Immature natural killer cell (primary cell): Measurements from ENCODE around the gene UBE3C. TPM values are rescaled to one million over a fixed set of nuclear protein-coding genes. Genes with fewer than 3 reads are reported as not detected.
A peak's percentile ranks its signal among the peaks of the same experiment; 100 is the strongest.
"Not testable (repeated sequence)": the region's sequence is repeated elsewhere in the genome, so short reads cannot be mapped to it uniquely, and the experiment has no call there.

Experiments used
- DNase-seq, 3 donors: peaks; one replicate each; pipeline ENCODE4 v3.0.0; 2022; ENCODE audit warnings: mixed read lengths in 1 of 3
- H3K27ac Mint-ChIP-seq, 6 donors: one replicate each; pipeline ENCODE4 v1.8.0; 2020; ENCODE audit warnings: mixed read lengths in 6 of 6, mild to moderate bottlenecking in 5 of 6, inconsistent platforms in 4 of 6, moderate library complexity in 3 of 6
- H3K27me3 Mint-ChIP-seq, 3 donors: one replicate each; pipeline ENCODE4 v1.8.0; 2020 to 2021; ENCODE audit warnings: low read depth in 3 of 3, mild to moderate bottlenecking in 3 of 3, mixed read lengths in 3 of 3, moderate library complexity in 3 of 3, inconsistent platforms in 1 of 3
- H3K36me3 Mint-ChIP-seq, 3 donors: one replicate each; pipeline ENCODE4 v1.8.0; 2020; ENCODE audit warnings: mixed read lengths in 3 of 3, inconsistent platforms in 2 of 3, mild to moderate bottlenecking in 2 of 3
- H3K4me1 Mint-ChIP-seq, 2 donors: one replicate each; pipeline ENCODE4 v1.8.0; 2020; ENCODE audit warnings: inconsistent platforms in 2 of 2, mild to moderate bottlenecking in 2 of 2, mixed read lengths in 2 of 2, moderate library complexity in 1 of 2
- H3K4me3 Mint-ChIP-seq, 5 donors: one replicate each; pipeline ENCODE4 v1.8.0; 2020; ENCODE audit warnings: mild to moderate bottlenecking in 5 of 5, mixed read lengths in 5 of 5, inconsistent platforms in 3 of 5, moderate library complexity in 3 of 5
- H3K9me3 Mint-ChIP-seq, 6 donors: one replicate each; pipeline ENCODE4 v1.8.0; 2020; ENCODE audit warnings: mild to moderate bottlenecking in 6 of 6, mixed read lengths in 6 of 6, inconsistent platforms in 4 of 6, moderate library complexity in 3 of 6
- polyA plus RNA-seq, 3 donors: library from polyadenylated mRNA; unstranded; fragments of 300-500 nt; fragmentation: Illumina TruSeq; gene quantifications; one replicate each; pipeline ENCODE4 v1.2.3, GENCODE V29; 2021

The UBE3C gene
- polyA plus RNA-seq, 3 donors from 2014 or later, result 17.3 to 25.6 (median 17.4) TPM

DNA sequence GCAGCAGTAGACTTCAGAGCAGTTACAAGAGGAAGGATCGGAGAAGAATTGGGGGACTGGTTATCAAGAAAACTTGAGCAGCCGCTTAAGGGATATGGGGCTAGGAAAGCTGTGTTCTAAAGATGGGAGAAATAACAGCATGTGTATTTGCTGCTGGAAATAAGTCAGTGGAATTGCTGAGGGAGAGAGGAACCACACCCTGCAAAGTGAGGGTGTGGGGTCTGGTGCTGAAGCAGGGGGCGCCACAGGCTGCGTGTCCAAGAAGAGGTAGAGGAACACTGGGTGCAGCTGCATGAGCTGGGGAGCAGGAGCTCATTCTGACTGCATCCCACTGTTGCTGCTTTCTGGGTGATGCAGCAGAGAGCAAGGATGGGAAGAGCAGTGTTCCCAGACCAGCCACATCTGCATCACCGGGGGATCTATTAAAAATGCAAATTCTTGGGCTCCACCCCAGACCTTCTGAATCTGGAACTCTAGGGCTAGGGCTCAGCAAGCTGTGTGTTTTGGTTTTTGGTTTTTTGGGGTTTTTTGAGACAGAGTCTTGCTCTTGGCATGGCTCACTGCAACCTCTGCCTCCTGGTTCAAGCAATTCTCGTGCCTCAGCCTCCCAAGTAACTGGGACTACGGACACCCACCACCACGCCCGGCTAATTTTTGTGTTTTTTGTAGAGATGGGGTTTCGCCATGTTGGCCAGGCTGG lies 101.0 kb downstream of the UBE3C start:
- peaks cover 15 to 28% (median 17%) of the 10 kb centered on the region in 3 donors for H3K36me3 Mint-ChIP-seq
- no peak overlapping the region for H3K4me3 Mint-ChIP-seq
- H3K27me3 Mint-ChIP-seq, result peaks cover 2 to 17% (median 8%) of the 10 kb centered on the region in 3 donors
- no peak overlapping the region for H3K27ac Mint-ChIP-seq
- no peak for DNase-seq
- no peaks in the 10 kb centered on the region for H3K9me3 Mint-ChIP-seq
- peaks cover 0 to 3% of the 10 kb centered on the region in 2 donors for H3K4me1 Mint-ChIP-seq

DNA sequence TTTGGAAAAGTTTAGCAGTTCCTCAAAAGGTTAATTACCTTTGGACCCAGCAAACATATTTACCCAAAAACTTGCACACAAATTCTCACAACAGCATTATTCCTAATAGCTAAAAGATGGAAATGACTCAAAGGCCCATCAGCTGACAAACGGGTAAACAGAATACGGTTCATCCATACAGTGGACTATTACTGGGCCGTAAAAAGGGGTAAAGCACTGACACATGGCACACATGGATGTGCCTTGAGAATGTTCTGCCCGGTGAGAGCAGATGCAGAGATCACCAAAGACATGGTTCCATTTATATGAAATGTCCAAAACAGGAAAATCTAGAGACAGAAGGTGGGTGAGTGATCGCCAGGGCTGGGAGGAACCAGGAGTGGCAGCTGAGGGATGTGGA lies 102.9 kb downstream of the UBE3C start:
- Mint-ChIP-seq H3K27ac (no peak overlapping the region), H3K9me3 (no peaks in the 10 kb centered on the region)
- no peak for DNase-seq

DNA sequence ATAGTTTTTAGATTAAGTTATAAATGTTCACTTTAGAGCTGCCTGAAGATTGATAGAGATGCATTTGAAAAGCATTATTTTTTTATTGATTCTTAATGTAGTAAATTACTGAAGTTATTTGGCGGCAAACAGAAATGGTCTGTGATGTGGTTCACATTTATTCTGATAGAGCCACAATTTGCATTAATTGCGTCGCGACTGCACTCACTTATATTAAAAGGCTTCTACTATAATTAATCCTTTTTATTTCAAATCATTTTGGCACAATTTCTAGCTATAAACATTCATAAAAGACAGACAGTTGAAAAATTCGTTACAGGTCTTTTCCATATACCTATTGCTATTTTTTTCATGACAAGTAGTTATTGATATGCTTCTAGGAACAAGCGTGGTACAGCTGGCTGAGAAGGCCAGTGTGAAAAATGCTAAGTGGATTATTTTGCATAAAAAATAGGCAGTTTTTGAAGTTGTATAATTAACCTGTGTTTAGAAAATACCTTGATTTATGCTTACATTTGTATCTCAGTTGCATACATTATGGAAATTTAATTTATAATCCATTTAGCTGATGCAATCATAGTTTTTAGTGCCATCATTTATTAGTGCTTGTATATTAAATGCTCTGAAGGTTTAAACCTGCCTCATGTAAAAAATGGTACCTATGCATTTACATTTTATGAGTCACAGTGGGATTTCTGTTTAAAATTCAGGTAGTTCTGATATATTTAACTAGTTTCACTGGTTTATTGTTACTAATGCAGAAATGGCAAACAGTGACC lies 106.0 kb downstream of the UBE3C start:
- peaks cover 0 to 2% (median 0%) of the 10 kb centered on the region in 6 donors for H3K9me3 Mint-ChIP-seq
- no peak overlapping the region for H3K27ac Mint-ChIP-seq
- peaks cover 0 to 1% of the 10 kb centered on the region in 2 donors for H3K4me1 Mint-ChIP-seq
- no peak overlapping the region for H3K4me3 Mint-ChIP-seq
- H3K36me3 Mint-ChIP-seq, result peaks cover 5 to 11% (median 5%) of the 10 kb centered on the region in 3 donors
- DNase-seq, result no peak
- peaks cover 0 to 15% (median 9%) of the 10 kb centered on the region in 3 donors for H3K27me3 Mint-ChIP-seq

More for the DNA sequence above, 102.9 kb downstream of the UBE3C start:
- Mint-ChIP-seq H3K27me3 (peaks cover 2 to 17% (median 9%) of the 10 kb centered on the region in 3 donors), H3K4me1 (peaks cover 0 to 3% of the 10 kb centered on the region in 2 donors), H3K4me3 (no peak overlapping the region), H3K36me3 (peaks cover 14 to 19% (median 15%) of the 10 kb centered on the region in 3 donors)

DNA sequence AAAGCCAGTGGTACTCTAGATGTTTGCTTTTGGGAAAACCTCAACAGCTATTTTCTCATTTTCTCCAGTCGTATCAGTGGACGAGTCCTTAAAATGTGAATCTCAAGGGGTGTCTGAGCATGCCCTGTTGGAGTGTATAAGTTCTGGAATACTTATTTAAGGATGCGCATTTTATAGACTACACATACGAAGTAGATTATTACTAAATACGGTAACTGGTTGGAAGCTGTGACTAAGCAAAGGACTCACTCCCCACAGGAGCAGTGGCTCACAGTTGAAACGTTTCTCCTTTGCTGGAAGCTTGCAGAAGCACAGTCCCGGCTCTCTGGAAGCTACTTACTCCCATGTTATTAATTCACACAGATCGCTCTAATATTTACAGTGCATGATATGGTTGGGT lies 107.3 kb downstream of the UBE3C start:
- Mint-ChIP-seq H3K27me3 (peaks cover 0 to 8% (median 5%) of the 10 kb centered on the region in 3 donors), H3K9me3 (peaks cover 0 to 2% (median 0%) of the 10 kb centered on the region in 6 donors), H3K4me3 (no peak overlapping the region), H3K4me1 (peaks cover 8 to 13% of the 10 kb centered on the region in 2 donors), H3K27ac (no peak overlapping the region), H3K36me3 (peaks cover 0 to 11% (median 3%) of the 10 kb centered on the region in 3 donors)
- DNase-seq, result no peak

DNA sequence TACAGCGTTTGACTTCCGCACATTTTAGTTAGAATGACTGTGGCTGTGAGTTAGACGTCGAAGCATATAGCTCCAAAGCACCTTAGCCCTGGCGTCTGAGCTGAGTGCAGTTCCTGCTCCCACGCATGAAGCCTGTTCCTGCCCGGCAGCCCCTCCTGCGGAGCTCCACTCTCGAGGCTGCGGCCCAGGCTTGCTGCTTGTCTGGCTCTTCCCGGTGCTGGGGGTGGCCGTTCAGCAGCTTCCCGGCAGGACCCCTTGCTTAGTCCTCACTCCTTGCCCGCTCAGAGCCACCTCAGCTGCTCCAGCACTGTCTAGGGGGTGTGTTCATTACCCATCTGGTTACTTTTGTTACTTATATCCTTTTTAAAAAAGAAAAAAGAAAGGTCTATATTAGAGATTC lies 109.9 kb downstream of the UBE3C start:
- H3K36me3 Mint-ChIP-seq, result peaks cover 0 to 9% (median 0%) of the 10 kb centered on the region in 3 donors
- no peak for DNase-seq
- no peak overlapping the region for H3K4me3 Mint-ChIP-seq
- H3K27ac Mint-ChIP-seq, result no peak overlapping the region
- H3K9me3 Mint-ChIP-seq, result peaks cover 0 to 2% (median 0%) of the 10 kb centered on the region in 6 donors
- peaks cover 0 to 3% (median 1%) of the 10 kb centered on the region in 3 donors for H3K27me3 Mint-ChIP-seq
- peaks cover 8 to 13% of the 10 kb centered on the region in 2 donors for H3K4me1 Mint-ChIP-seq

DNA sequence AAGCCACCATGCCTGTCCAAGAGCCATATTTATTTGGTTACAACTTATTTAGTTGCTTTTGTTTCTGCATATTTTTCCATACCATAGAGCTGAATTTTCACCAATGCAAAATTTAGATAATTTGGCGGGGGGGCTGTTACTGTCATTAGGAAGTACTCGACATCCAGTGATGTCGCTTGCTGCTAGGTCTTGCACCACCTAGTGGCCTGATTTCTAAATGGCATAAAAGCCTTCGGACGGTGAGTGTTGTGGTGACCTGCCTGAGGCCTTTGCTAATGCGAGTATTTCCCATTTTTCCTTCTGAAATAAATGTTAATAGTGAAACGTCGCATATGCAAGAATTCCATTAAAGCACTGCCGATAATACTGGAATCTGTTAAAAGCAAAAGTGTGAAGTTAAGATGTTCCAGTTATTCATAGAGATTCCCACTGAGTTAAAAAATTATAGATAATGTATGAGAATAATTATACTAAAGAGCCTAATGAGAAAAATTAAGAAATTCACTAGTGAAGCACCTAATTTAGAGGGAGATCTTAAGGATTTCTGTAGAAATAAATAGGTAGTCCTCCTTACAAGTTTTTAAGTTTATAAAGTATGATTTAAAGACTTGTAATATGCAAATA lies 112.0 kb downstream of the UBE3C start:
- peaks cover 4 to 20% (median 9%) of the 10 kb centered on the region in 3 donors for H3K36me3 Mint-ChIP-seq
- no peak overlapping the region for H3K4me3 Mint-ChIP-seq
- DNase-seq, result peak; percentile 20 to 46 (median 43)
- H3K27me3 Mint-ChIP-seq, result peaks cover 0 to 3% (median 1%) of the 10 kb centered on the region in 3 donors
- H3K9me3 Mint-ChIP-seq, result peaks cover 0 to 2% (median 0%) of the 10 kb centered on the region in 6 donors
- peak overlapping the region in 2 of 6 donors; percentile 35 to 37 for H3K27ac Mint-ChIP-seq
- H3K4me1 Mint-ChIP-seq, result peaks cover 8 to 13% of the 10 kb centered on the region in 2 donors

DNA sequence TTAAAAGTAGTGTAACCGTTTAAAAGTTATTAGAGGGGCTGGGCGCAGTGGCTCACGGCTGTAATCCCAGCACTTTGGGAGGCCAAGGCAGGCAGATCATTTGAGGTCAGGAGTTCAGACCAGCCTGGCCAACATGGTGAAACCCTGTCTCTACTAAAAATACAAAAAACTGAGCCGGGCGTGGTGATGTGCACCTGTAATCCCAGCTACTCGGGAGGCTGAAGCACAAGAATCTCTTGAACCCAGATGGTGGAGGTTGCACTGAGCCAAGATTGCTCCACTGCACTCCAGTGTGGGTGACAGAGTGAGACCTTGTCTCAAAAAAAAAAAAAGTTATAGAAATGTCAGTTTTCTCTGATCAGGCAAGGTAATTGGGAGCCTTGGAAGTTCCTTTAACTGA lies 113.1 kb downstream of the UBE3C start:
- H3K27ac Mint-ChIP-seq, H3K27me3 Mint-ChIP-seq, H3K4me3 Mint-ChIP-seq, DNase-seq, H3K9me3 Mint-ChIP-seq: not testable (repeated sequence)
- Mint-ChIP-seq H3K4me1 (peaks cover 8 to 13% of the 10 kb centered on the region in 2 donors), H3K36me3 (peaks cover 5 to 25% (median 12%) of the 10 kb centered on the region in 3 donors)

DNA sequence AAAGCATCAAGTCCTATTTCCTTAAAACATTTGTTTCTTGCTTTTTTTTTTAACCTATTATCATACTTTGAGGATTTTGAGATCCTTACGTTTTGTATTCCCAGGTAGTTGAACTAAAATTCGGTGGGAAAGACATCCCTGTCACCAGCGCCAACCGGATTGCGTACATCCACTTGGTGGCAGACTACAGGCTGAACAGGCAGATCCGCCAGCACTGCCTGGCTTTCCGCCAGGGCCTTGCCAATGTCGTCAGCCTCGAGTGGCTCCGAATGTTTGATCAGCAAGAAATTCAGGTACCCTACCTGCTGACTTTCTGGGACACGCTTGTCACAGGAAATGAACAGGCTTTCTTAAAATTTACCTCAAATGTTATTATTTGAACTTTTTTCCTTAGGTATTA lies 115.1 kb downstream of the UBE3C start:
- no peak overlapping the region for H3K4me3 Mint-ChIP-seq
- peak overlapping the region in 1 of 6 donors; percentile 34 for H3K27ac Mint-ChIP-seq
- H3K27me3 Mint-ChIP-seq, result peaks cover 0 to 3% (median 1%) of the 10 kb centered on the region in 3 donors
- no peak for DNase-seq
- H3K36me3 Mint-ChIP-seq, result peaks cover 14 to 28% (median 20%) of the 10 kb centered on the region in 3 donors
- H3K9me3 Mint-ChIP-seq, result no peaks in the 10 kb centered on the region
- peaks cover 8 to 13% of the 10 kb centered on the region in 2 donors for H3K4me1 Mint-ChIP-seq

DNA sequence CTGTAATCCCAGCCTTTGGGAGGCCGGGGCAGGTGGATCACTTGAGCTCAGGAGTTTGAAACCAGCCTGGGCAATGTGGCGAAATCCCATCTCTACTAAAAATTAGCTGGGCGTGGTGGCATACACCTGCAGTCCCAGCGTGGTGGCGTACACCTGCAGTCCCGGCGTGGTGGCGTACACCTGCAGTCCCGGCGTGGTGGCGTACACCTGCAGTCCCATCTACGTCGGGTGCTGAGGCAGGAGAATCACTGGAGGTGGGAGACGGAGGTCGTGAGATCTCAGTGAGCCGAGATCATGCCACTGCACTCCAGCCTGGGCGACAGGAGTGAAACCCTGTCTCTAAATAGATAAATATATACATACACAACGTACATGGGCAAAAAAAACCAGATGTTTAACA lies 116.1 kb downstream of the UBE3C start:
- peaks cover 14 to 36% (median 26%) of the 10 kb centered on the region in 3 donors for H3K36me3 Mint-ChIP-seq
- H3K4me3 Mint-ChIP-seq, H3K27me3 Mint-ChIP-seq, DNase-seq, H3K27ac Mint-ChIP-seq, H3K9me3 Mint-ChIP-seq: not testable (repeated sequence)
- peaks cover 7 to 11% of the 10 kb centered on the region in 2 donors for H3K4me1 Mint-ChIP-seq

DNA sequence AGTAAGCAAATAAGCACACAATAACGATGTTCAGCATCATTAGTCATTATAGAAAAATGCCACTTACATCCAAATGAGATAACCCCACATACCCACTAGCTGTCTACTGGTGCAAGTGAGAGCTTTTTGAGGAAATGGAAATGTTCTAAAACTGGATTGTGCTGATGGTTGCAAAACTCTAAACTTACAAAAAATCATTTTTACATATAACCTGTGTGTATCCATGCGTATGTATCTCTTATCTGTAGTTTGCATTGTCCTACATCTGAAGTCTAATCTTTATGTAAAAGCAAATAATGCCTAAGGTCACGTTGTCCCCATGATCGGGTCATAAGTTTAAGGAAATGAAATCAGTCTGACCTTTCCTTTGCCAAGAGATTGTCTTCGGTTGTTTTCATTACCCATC lies 116.5 kb downstream of the UBE3C start:
- H3K4me3 Mint-ChIP-seq, result no peak overlapping the region

DNA sequence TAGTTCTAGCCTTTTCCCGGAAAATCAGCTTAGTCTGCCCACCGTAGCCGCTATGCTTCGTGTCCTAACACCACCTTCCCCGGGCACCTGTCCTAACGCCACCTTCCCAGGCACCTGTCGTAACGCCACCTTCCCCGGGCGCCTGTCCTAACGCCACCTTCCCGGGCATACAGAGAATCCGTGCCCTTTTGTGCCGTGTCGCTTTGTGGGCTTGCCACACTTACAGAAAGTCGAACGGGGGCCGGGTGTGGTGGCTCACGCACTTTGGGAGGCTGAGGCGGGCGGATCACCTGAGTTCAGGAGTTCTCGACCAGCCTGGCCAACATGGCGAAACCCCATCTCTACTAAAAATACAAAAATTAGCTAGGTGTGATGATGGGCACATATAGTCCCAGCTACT lies 124.4 kb downstream of the UBE3C start:
- no peaks in the 10 kb centered on the region for H3K4me1 Mint-ChIP-seq
- no peak for DNase-seq
- H3K27me3 Mint-ChIP-seq, result peaks cover 0 to 6% (median 0%) of the 10 kb centered on the region in 3 donors
- H3K27ac Mint-ChIP-seq, result peak overlapping the region in 1 of 6 donors; percentile 48
- H3K9me3 Mint-ChIP-seq, result no peaks in the 10 kb centered on the region
- no peak overlapping the region for H3K4me3 Mint-ChIP-seq
- peaks cover 17 to 48% (median 18%) of the 10 kb centered on the region in 3 donors for H3K36me3 Mint-ChIP-seq

More for the DNA sequence above, 116.5 kb downstream of the UBE3C start:
- no peak for DNase-seq
- Mint-ChIP-seq H3K27ac (no peak overlapping the region), H3K4me1 (peaks cover 3 to 6% of the 10 kb centered on the region in 2 donors), H3K9me3 (no peaks in the 10 kb centered on the region), H3K27me3 (peaks cover 0 to 2% (median 0%) of the 10 kb centered on the region in 3 donors), H3K36me3 (peaks cover 14 to 40% (median 30%) of the 10 kb centered on the region in 3 donors)

DNA sequence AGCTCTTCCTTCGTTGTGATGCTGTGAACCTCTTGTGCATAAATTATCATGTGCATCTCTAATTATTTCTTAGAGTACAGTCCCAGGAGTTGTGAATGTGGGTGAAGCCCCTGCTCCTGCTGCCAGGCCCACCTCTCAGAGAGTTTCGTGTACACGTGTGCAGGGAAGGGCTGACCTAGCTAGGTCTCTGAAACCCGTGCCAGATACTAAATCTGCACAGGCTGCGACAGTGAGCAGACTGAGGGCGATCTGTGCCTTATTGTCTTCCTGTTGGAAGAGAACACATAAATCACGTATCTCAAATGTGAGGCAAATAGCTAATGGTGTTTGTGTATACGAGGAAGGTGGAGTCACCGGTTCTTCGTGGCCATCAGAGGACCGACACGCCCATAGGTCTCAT lies 126.3 kb downstream of the UBE3C start:
- no peak for DNase-seq
- peaks cover 8 to 41% (median 19%) of the 10 kb centered on the region in 3 donors for H3K36me3 Mint-ChIP-seq
- H3K27me3 Mint-ChIP-seq, result peaks cover 0 to 5% (median 0%) of the 10 kb centered on the region in 3 donors
- no peak overlapping the region for H3K27ac Mint-ChIP-seq
- no peaks in the 10 kb centered on the region for H3K9me3 Mint-ChIP-seq
- no peak overlapping the region for H3K4me3 Mint-ChIP-seq
- H3K4me1 Mint-ChIP-seq, result no peaks in the 10 kb centered on the region

DNA sequence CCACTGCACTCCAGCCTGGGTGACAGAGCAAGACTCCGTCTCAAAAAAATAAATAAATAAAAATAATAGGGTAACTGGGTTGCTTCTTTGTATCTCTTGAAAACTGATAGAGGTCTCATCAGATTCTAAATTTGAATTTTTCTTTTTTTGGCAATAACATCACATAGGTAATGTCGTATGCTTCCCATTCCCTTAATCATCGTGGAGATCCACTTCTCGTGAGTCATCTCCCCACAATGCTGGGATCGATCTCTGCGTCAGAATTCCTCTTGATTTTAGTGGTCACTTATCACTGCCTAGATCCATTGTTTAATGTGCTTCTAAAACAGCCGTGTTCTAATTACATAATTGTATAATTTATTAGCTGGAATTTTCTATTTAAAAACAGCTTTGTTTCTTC lies 127.5 kb downstream of the UBE3C start:
- H3K27ac Mint-ChIP-seq, result no peak overlapping the region
- H3K36me3 Mint-ChIP-seq, result peaks cover 2 to 36% (median 19%) of the 10 kb centered on the region in 3 donors
- no peaks in the 10 kb centered on the region for H3K4me1 Mint-ChIP-seq
- no peak for DNase-seq
- no peak overlapping the region for H3K4me3 Mint-ChIP-seq
- peaks cover 0 to 2% (median 0%) of the 10 kb centered on the region in 3 donors for H3K27me3 Mint-ChIP-seq
- no peaks in the 10 kb centered on the region for H3K9me3 Mint-ChIP-seq
